NT2/D1 (cell line): ENCODE measurements around the gene CYP2R1.
"Not testable (repeated sequence)": the region's sequence is repeated elsewhere in the genome, so short reads cannot be mapped to it uniquely, and the experiment has no call there.

Experiments used
- DNase-seq: peaks from one replicate; pipeline ENCODE4 v3.0.0-alpha.2; 2011; ENCODE audit warnings: low read depth, low spot score
- H3K27me3 ChIP-seq: 2 replicates; pipeline ENCODE4 v1.6.0; 2011; ENCODE audit warnings: mild to moderate bottlenecking; ENCODE audit not compliant: insufficient read length, insufficient read depth
- H3K36me3 ChIP-seq: 2 replicates; pipeline ENCODE4 v1.6.1; 2011; ENCODE audit warnings: mild to moderate bottlenecking, low read length, mixed read lengths; ENCODE audit not compliant: insufficient read depth, insufficient read length
- H3K4me1 ChIP-seq: 2 replicates; pipeline ENCODE4 v1.5.1; 2011; ENCODE audit not compliant: insufficient read depth, insufficient read length
- H3K4me3 ChIP-seq: 2 replicates; pipeline ENCODE4 v1.5.1; 2011; ENCODE audit warnings: low read depth; ENCODE audit not compliant: insufficient read length
- H3K9ac ChIP-seq: 2 replicates; pipeline ENCODE4 v1.6.0; 2011; ENCODE audit warnings: low read depth; ENCODE audit not compliant: insufficient read length
- H3K9me3 ChIP-seq: 2 replicates; pipeline ENCODE4 v1.5.1; 2011; ENCODE audit warnings: mild to moderate bottlenecking, low read length; ENCODE audit not compliant: insufficient read depth
- SUZ12 ChIP-seq: IDR thresholded peaks from 2 replicates; pipeline ENCODE4 v1.6.1; 2011; ENCODE audit not compliant: insufficient read length, insufficient read depth; ENCODE audit errors: extremely low read depth
- YY1 ChIP-seq: IDR thresholded peaks from 2 replicates; pipeline ENCODE4 v1.6.1; 2011; ENCODE audit not compliant: insufficient read length, insufficient read depth
- ZNF274 ChIP-seq: IDR thresholded peaks from 2 replicates; pipeline ENCODE4 v1.6.1; 2011; ENCODE audit warnings: mild to moderate bottlenecking, low read depth, low read length

CYP2R1 gene

DNA sequence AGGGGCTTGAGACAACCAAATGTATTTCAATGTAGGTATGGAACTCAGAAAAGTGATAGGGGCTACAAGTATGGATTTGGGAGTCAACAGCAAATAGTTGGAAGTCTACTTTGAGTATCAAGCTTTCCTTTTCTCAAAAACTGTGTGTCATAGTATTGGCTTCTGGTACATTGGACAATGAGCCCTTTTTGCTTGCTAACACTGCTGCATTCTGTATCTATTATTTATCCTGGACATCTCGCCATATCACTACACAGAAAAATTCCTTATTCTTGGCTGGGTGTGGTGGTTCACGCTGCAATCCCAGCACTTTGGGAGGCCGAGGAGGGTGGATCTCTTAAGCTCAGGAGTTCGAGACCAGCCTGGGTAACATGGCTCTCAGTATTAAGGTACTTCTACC is 18.4 kb downstream of the CYP2R1 start:
- H3K9ac ChIP-seq, result no peak overlapping the region
- H3K4me1 ChIP-seq, result no peaks in the 10 kb centered on the region
- no peaks in the 10 kb centered on the region for H3K9me3 ChIP-seq
- DNase-seq, result no peak
- no peaks in the 10 kb centered on the region for H3K27me3 ChIP-seq
- no peak overlapping the region for H3K4me3 ChIP-seq
- no peak for TF ChIP-seq ZNF274
- TF ChIP-seq SUZ12, result no peak
- no peak for TF ChIP-seq YY1
- peaks cover 20% of the 10 kb centered on the region for H3K36me3 ChIP-seq

DNA sequence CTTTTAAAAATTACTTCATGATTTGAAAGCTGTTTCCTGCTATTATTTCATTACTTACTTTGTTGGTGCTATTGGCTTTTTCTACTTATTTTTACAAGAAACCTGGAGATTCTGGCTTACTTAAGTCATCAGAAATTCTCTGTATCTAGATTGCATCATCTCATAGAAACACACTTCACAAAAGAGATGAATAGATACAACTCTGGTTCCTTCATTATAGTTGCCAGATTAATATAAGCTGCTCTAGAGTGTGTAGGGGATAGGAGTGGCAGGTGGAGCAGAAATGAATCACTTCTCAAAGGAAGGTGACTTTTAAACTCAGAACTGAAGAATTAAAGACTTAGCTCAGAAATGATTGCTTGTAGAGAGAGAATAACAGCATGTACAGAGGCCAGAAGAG is 20.0 kb downstream of the CYP2R1 start:
- no peaks in the 10 kb centered on the region for H3K27me3 ChIP-seq
- no peaks in the 10 kb centered on the region for H3K4me1 ChIP-seq
- DNase-seq, result no peak
- no peak overlapping the region for H3K4me3 ChIP-seq
- peaks cover 10% of the 10 kb centered on the region for H3K36me3 ChIP-seq
- no peaks in the 10 kb centered on the region for H3K9me3 ChIP-seq
- no peak overlapping the region for H3K9ac ChIP-seq
- TF ChIP-seq ZNF274 (no peak), YY1 (no peak), SUZ12 (no peak)

DNA sequence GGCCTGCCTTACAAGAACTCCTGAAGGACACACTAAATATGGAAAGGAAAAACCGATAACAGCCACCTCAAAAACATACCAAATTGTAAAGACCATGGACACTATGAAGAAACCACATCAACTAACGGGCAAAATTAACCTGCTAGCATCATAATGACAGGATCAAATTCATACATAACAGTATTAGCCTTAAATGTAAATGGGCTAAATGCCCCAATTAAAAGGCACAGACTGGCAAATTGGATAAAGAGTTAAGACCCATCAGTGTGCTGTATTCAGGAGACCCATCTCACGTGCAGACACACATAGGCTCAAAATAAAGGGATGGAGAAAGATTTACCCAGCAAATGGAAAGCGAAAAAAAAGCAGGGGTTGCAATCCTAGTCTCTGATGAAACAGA is 28.3 kb downstream of the CYP2R1 start:
- not testable (repeated sequence) for H3K36me3 ChIP-seq, H3K9me3 ChIP-seq, H3K9ac ChIP-seq, H3K27me3 ChIP-seq, H3K4me3 ChIP-seq, H3K4me1 ChIP-seq, DNase-seq

DNA sequence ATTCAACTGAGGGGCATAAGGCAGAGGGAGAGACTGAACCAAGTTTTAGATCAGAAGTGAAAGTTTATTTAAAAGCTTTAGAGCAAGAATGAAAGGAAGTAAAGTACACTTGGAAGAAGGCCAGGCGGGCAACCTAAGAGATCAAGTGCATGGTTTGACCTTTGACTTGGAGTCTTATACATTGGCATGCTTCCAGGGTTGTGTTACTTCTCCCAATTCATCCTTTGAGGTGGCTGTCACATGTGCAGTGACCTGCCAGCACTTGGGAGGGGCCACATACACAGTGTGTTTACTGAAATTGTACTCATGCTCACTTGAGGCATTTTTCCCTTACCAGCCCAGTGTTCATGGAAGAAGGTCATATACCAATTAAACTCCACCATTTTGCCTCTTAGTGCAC is 30.4 kb downstream of the CYP2R1 start:
- DNase-seq, result no peak
- peaks cover 4% of the 10 kb centered on the region for H3K36me3 ChIP-seq

DNA sequence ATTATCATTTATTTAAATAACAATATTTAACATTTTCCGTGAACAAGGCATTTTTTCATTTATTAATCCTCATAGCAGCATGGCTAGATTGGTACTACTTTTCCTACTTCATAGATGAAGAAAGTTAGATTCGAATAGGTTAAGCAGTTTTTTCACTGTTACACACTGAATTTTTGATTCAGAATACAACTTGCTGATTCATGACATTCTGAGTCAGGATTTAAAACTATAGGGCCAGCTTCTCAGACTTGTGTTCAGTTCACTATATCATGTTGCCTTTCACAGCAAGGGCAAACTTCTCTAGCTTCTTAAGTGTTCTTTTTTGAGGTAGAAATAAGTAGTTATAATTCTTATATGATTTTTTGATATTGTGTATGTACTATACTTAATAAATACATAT is 31.5 kb downstream of the CYP2R1 start:
- Histone ChIP-seq H3K27me3 (no peaks in the 10 kb centered on the region), H3K9me3 (no peaks in the 10 kb centered on the region)
- no peak for TF ChIP-seq SUZ12

More for the DNA sequence above, 30.4 kb downstream of the CYP2R1 start:
- Histone ChIP-seq H3K4me3 (no peak overlapping the region), H3K9ac (no peak overlapping the region), H3K4me1 (no peaks in the 10 kb centered on the region), H3K9me3 (no peaks in the 10 kb centered on the region), H3K27me3 (no peaks in the 10 kb centered on the region)
- TF ChIP-seq YY1, result no peak

DNA sequence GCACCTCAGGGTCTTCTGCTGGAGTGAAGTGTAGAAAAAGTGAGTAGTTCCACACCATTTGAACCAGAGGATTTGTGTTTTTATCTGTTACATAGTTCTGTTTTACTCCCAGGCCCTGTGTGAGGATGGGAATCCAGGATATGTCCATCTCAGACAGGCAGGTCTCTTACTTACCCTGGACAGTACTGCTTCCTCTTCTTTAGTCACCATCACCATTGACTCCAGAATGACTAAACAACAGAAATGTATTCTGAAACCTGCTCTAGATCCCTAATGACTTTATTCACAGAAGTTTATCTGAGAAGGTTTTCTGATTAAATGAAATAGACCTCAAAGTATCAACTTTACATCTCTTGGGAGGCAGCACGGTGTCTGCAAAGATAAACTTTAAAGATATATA is 33.6 kb downstream of the CYP2R1 start:
- H3K9me3 ChIP-seq, result no peaks in the 10 kb centered on the region
- no peak overlapping the region for H3K9ac ChIP-seq
- H3K36me3 ChIP-seq, result peaks cover 4% of the 10 kb centered on the region
- no peaks in the 10 kb centered on the region for H3K4me1 ChIP-seq
- H3K27me3 ChIP-seq, result no peaks in the 10 kb centered on the region
- H3K4me3 ChIP-seq, result no peak overlapping the region
- DNase-seq, result no peak
- TF ChIP-seq YY1 (no peak), ZNF274 (no peak), SUZ12 (no peak)

More for the DNA sequence above, 31.5 kb downstream of the CYP2R1 start:
- no peaks in the 10 kb centered on the region for H3K4me1 ChIP-seq
- H3K36me3 ChIP-seq, result peaks cover 4% of the 10 kb centered on the region
- H3K4me3 ChIP-seq, result no peak overlapping the region
- DNase-seq, result no peak
- H3K9ac ChIP-seq, result no peak overlapping the region

DNA sequence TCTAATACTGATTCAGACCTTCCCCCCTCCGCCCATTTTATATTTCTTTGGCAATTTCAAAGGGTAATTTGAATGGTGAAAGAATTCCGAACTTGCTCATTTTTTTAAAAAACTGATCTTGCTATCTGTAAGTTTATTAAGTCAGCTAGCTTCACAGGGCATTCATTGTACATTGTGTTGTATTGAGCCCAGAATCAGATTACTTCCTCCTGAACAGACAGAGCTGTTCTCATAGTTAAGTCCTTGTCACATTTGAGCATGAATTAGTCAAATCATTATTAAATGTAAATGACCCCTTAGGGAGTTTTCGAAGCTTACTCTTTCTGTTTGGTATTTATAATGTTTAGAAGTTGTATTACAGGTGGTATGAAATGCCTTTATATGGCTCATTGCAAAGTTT is 34.4 kb downstream of the CYP2R1 start:
- Histone ChIP-seq H3K9ac (no peak overlapping the region), H3K36me3 (peaks cover 4% of the 10 kb centered on the region), H3K27me3 (no peaks in the 10 kb centered on the region), H3K9me3 (no peaks in the 10 kb centered on the region), H3K4me3 (no peak overlapping the region), H3K4me1 (no peaks in the 10 kb centered on the region)
- TF ChIP-seq ZNF274 (no peak), SUZ12 (no peak), YY1 (no peak)
- DNase-seq, result no peak

DNA sequence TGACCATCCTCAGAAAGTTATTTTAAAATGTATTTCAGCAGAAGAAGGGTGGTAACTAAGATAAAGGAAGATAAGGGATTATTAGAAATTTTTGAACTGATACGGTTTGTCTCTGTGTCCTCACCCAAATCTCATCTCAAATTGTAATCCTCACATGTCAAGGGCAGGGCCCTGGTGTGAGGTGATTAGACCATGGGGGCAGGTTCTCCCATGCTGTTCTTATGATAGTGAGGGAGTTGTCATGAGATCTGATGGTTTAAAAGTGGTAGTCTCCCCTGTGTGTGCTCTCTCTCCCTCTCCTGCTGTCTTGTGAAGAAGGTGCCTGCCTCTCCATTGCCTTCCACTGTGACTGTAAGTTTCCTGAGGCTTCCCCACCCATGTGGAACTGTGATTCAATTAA is 36.1 kb downstream of the CYP2R1 start:
- Histone ChIP-seq H3K4me1 (no peaks in the 10 kb centered on the region), H3K9me3 (no peaks in the 10 kb centered on the region)

More for the DNA sequence above, 36.1 kb downstream of the CYP2R1 start:
- no peak for TF ChIP-seq YY1
- TF ChIP-seq ZNF274, result no peak
- TF ChIP-seq SUZ12, result no peak
- Histone ChIP-seq H3K9ac (no peak overlapping the region), H3K36me3 (no peaks in the 10 kb centered on the region), H3K27me3 (no peaks in the 10 kb centered on the region), H3K4me3 (no peak overlapping the region)
- DNase-seq, result no peak
